Stimulated activated CD4-positive, alpha-beta T cell treated with anti-CD3 and anti-CD28 coated beads, TNF-alpha, amount 100 ng/mL, for 48 hours (primary cell): Measurements from ENCODE around the gene OSBPL10.
"Not testable (repeated sequence)": the region's sequence is repeated elsewhere in the genome, so short reads cannot be mapped to it uniquely, and the experiment has no call there.

Source experiments
- DNase-seq, 3 donors: peaks; one replicate each; pipeline ENCODE4 v3.0.0-alpha.2; 2020; ENCODE audit warnings: low read depth in 3 of 3

OSBPL10 gene

DNA sequence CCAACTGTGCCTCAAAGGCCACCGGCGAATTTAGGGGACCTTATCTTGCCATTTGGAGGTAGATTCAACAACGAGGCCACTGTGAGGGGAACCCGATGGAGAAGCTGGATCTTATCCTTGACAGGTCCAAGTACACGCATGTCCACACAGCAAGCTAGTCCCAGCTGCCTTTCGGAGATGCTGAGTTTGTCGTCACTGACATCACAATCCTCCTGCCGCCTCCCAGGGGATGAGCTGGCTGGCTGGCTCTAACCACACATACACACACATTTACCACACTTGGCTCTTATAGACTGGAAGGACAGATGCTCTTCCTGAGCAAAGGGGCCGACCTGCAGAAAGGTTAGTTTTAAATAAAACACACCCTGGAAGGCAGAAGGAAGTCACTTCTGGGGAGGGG, 272.1 kb downstream of the OSBPL10 start:
- DNase-seq = no peak

DNA sequence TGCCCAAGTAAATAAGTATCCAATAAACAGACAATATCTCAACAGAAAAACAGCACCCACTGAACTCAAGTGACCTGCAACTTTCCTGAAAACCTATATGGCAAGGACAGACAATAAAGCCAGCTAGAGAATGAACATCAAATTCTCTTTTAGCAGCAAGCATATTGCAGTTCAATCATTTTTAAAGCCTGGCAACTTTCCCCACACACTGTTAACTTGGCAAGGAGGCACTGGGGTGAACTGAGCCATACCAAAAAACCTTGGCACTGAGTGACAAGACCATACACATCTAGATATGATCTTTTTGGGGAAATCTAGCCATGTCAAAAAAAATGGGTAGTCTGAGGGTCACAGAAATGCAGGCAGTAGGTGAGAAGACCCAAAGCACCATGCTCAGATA, 273.8 kb downstream of the OSBPL10 start:
- no peak for DNase-seq

DNA sequence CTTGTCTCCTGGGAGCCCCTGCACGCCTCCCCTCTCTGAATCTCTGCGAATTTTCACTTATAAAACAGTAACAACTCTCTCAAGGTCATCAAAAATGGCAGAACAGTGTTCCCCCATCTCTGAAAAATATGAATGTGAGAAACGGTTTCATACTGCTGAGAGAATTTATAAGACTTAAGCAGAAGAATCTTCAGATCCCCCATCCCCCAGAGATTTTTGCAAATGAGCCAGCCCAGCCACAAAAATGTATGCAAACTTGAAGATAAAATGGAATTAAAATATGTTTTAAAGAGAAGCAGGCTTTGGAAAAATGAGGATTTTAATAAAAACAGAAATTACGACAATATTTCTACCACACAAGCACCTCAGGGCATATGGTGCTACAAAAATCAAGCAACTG, 275.3 kb downstream of the OSBPL10 start:
- DNase-seq = no peak

DNA sequence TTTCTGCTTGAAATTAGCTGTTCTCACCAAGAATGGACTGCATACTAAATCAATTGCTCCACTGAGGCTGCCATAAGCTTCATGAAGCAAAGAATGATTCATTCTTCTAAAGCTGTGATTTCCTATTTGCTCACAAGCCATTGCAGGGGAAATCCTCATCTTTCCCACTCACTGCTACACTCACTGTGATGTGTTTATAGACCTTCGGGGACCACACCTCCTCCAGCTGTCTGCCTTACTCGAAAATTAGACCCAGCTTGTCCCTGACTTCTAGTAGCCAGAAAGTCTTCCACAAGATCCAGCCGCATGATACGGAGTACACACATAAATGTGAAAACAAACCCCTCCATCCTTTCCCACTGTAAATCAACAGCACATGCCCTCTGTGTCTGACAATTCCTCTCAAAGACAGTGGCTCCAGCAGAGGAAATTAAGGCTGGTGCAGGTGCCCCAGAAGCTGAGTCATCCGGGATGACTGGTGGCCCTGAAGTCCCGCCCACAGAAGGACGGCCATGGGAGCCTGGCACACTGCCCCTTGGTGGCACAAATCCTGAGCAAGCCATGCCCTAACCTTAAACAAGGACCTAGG, 276.4 kb downstream of the OSBPL10 start:
- peak in 1 of 3 donors; percentile 15 for DNase-seq

DNA sequence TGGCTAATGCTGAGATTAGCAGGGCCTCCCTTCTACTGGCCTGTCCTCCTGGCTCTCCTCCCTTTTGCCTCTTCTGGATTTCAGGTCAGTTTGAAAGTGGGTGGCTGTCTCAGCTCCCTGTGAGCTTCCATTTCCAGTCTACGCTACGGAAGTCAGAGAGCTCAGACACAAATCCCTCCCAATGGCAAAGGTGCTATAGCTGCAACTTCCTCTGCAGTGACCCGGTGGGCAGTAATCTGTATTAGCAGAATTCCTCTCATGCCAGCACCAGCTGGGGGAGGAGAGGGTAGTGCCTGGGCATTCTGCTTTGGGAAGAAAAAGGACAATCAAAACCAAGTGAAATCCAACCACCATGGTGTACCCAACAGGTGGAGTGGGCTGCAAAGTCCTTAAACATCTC, 276.9 kb downstream of the OSBPL10 start:
- no peak for DNase-seq

DNA sequence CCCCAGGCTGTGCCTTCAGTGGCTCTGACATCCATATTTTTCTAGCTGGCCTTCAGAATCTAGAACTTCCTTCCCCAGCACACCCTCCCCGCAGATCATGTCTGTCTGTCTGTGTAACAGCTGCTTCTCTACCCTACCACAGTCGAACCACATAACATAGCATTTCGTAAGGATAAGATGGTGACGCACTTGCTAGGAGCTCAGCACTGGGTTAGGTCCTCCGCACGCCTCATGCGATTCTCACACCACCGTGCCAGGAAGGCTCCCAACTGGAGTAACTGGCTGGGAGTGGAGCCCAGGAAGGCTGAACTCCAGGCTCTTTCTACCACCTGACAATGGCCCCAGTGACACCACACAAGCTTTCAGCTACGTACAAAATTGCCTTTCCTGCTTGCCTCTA, 279.8 kb downstream of the OSBPL10 start:
- DNase-seq = no peak

DNA sequence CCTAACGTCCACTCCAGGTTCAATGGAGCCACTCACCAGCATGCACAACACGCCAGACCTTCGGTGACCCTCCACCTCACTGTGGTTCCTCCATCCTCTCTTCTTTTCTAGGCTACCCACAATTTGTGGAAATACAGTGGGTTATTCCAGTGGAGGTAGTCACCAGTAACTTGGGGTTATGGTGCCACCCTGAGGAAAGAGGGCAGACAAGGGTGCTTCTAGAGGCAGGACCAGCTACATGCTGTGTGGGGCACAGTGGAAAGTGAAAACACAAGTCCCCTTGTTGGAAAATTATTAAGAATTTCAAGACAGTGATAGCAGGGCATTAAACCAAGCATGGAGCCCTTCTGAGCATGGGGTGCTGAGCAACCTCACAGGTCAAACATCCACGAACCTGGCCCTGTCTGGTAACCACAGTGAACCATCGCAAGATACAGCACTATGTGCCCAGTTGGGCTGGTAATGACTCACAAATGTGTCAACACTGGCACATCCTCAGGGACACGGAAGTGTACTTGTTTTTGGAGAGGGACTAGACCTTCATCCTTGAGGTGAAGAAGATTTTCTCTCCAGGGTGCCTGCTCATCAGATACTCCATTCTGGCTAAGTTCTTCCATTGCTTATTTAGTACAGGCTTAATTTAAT, 281.6 kb downstream of the OSBPL10 start:
- no peak for DNase-seq

DNA sequence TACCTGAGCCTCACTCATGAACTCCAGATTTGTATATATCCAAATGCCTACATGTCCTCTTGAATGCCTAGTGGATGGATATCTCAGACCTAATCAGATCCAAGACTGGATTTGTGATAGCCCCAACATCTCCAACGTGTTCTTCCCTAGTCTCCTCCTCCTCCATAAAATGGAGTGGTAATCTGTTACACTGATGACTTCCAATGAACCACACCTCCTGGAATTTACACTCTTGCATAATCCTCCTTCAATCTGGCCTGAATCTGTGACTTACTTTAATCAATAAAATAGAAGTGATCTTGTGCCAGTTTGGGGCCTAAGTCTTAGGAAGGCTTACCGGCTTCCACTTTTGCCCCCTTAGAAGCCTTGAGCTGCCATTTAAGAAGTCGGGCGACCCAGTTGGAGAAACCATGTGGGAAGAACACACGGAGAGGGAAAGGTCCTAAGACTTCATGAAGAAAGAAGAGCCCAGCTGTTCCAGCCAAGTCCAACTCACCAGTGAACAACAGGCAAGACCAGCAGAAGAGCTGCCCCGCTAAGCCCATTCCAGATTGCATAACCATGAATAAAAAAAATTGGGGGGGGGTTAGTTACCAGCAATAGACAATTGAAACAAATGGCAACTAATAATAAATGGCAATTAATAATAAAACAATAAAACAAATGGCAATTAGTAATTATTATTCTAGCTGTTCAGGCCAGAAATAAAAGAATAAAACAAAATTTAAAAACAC, 284.1 kb downstream of the OSBPL10 start:
- DNase-seq = no peak

DNA sequence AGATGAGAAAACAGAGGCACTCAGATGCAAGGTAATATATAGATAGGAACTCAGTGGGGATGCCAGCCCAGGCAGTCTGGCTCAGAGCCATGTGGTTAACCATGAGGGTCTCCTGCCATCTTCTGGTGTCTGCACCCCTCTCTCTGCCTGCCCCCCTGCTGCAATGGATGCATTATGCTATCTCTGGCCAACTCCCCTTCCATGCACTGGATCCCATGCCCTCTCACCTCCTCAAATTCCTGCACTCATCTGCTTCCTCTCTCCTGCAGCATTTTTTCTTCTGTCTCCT, 285.1 kb downstream of the OSBPL10 start:
- no peak for DNase-seq

DNA sequence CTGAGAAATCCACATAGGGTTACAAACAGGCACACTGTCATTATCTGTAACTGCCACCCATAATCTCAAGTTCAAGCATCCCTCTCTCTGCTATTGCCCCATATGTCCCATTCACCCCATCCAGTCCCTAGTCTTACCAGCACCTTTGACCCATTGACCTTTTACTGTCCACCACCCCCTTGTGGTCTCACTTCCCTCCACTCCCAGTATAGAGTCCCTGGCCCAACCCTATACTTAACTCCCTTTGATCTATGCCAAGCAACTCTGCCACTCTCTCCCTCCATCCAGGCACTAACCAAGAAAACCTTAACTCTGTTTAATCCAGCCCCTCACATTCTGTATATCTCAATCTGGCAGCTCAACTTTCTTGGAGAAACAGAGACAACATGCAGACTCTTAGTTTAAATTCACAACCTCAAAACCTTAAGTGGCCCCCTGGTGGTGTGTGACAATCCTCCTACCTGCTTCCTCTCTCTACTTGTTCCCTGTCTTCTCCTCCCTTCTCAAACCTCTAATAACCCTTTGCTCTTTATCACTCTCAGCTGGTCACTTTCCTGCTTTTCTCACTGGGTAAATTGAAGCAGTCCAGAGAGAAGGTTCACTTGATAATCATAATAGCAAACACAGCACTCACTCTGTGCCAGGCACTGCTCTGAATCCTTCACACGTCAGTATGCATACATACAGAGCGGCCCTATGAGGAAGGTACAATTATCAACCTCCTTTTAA, 285.6 kb downstream of the OSBPL10 start:
- DNase-seq = no peak

DNA sequence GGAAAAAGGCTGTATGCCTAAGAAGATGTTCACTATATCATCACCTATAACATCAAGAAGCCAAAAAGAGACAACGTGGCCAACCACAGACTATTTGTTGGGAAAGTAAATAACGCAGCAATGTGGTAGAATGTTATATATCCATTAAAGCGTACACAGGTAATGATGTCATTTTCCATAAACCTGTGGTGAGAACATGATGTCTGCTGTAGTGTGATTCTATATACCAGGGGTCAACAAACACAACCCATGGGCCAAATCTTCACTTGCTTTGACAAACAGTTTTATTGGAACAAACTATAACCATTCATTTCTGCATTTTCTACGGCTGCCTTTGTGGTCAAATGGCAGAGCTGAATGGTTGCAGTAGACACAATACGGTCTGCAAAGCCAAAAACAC, 287.7 kb downstream of the OSBPL10 start:
- no peak for DNase-seq

DNA sequence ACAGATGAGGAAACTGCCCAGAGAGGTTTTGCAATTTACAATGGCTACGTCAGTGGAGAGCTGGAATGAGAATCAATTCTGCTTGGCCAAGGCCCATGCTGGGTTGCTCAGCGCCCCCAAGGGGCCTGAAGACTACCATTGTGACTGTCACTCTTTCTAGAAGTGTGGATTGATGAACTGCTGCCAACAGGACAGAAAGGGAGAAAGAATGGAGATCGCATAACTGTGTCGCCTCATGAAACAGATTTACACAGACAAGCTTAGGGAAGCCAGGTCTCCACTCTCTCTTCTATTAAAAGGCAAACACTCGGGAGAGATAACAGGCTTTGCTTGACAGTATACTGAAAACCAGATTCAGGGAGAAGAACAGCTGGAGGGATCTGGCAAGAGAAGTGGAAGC, 288.3 kb downstream of the OSBPL10 start:
- no peak for DNase-seq

DNA sequence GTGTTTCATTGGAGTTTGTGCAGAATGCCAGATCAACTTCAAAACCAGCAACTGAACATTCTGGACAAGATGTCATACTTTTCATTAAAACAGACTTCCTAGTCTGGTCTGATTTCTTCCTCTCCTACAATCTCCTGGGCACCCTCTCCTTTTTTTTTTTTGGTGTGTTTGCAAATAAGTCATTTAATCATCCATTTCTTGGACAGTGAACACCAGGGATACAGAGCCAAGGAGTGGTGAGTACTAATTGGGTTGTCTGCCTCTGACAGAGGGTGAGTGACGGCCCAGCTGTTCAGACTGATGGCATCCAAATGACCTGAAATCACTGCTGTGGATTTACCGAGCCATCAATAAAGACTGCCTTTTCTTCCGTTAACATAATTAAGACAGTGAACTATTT, 290.3 kb downstream of the OSBPL10 start:
- no peak for DNase-seq

DNA sequence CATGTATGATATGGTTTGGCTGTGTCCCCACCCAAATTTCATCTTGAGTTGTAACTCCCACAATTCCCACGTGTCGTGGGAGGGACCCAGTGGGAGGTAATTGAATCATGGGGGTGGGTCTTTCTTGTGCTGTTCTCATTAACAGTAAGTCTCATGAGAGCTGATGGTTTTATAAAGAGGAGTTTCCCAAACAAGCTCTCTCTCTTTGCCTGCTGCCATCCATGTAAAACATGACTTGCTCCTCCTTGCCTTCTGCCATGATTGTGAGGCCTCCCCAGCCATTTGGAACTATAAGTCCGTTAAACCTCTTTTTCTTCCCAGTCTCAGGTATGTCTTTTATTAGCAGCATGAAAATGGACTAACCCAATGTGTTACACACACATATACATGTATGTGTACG, 291.5 kb downstream of the OSBPL10 start:
- DNase-seq = not testable (repeated sequence)

DNA sequence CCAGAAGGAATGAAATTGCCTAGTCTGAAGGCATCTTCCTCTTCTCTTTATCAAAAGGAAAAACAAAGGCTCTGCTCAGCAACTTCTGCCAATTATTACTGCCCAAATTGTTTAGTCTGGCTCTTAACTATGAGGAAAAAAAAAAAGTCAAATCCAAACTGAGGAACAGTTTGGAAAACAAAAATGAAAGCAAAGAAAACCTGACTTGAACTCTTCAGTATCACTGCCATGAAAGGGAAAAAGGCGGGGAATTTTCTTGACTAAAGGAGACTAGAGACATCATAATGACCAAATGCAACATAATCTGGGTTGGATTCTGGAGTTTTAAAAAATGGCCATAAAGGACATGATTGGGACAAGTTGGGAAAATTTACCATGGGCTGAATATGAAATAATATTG, 292.1 kb downstream of the OSBPL10 start:
- DNase-seq = no peak

DNA sequence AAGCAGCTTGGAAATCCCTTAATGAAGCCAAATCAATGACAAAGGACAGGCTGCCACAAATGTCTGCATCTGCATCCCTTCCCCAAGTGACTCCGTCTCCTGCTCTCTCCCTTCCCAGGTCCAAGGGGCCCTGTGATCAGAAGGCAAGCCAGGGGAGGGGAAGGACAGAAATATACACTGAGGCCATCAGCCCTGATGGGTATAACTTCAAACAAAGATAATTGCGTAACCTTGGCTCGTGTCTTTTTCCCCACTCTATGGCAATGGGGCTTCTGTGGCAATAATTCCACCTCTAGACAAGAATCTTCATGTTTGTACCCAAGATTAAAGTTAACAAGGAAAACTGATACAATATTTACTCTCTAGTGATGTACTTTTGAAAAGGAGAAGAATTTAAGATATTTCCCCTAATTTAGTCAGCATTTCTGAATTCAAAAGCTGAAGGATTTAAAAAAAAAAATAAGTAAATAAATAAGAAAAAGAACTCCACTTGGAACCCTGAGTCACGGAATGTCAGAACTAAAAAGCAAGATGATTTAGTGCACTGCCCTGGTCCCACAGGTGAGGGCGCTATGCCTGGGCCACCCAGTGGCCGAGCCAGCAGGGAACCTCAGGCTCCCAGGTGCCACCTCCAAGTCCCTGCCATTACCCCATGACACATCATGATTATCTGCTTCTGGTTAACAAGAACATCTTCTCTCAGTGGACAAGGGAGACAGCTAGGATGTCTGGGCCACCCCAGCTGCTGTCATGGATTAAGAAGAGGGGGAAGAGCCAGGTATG, 293.9 kb downstream of the OSBPL10 start:
- no peak for DNase-seq

DNA sequence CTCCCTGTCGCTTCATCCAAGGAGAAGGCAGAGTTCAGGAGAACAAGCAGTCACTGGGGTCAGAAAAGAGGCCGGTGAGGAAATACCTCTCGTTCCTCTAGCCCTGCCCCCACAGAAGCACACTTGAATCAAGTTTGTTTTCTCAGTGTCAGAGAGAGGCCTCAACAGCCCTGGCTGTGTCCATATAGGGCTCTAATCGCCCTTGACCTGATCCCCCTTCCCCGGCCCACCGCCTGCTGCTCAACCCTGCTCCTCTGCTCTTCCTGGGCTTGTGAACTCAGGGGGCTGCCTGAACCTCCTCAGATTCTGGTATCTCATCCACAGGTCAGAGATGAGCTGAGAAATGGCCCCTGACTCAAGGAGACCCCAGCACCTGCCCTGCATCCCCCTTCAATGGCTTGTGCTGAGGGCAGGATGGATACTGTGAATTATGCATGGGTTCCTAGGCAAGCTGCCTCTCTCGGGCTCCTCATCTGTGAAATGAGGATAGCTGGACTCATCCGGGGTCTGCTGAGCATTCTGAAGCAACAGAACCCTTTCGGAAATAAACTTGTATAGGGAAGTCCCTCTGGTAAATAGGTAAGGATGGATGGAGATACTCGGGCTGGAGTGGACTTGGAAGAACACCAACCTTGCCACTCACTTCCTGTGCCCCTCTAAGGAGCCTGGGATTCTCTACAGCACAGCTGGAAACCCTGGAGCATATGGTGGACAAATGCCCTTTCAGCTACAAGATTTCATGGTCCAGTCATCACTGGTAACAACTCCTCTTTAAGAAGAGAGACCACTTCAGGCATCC, 300.8 kb downstream of the OSBPL10 start:
- no peak for DNase-seq

DNA sequence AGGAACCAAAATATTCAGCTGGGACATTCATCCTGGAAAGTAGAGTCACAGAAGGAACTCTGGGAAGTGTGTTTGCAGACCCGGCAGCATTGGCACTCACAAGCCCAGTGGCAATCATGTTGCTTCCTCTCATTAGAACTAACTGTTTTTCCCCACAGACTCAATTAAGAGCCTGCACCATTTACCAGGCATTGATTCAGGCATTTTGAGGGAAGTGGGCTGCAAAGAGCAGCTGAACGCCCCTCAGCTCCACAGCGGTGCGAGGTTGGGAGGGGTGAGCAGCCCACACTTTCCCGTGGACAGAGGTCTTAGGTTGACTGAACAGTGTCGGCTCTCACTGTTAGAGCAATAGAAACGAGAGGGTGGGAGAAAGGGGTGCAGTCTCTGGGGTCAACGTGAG, 304.5 kb downstream of the OSBPL10 start:
- DNase-seq = no peak

DNA sequence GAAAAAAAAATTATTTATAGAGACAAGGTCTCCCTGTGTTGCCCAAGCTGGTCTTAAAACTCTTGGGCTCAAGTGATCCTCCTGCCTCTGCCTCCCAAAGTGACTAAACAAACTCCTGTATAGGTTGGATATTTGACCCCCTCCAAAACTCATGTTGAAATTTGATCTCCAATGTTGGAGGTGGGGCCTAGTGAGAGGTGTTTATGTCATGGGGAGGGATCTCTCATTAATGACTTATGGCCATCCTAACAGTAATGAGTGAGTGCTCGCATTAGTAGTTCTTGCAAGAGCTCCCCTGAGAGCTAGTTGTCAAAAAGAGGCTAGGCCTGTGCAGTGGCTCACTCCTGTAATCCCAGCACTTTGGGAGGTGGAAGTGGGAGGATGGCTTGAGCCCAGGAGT, 307.1 kb downstream of the OSBPL10 start:
- DNase-seq = no peak

DNA sequence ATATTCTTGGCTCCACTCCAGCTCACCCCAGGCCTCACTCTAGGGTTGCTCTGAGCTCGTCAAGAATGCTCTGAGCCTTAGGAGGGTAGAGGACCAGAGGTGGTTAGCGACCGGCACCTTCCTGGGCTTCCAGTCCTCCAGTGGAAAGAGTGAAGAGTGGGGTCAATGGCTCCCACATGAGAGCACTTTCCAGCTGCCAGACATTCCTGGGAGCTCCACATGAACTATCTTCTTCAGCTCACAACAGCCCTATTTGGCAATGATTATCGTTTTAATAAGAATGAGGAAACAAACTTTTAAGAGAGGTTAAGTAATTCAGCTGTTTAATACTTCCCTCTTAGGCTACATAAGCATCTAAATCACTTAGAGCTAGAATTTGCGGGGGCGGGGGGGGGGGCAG, 309.1 kb downstream of the OSBPL10 start:
- no peak for DNase-seq

DNA sequence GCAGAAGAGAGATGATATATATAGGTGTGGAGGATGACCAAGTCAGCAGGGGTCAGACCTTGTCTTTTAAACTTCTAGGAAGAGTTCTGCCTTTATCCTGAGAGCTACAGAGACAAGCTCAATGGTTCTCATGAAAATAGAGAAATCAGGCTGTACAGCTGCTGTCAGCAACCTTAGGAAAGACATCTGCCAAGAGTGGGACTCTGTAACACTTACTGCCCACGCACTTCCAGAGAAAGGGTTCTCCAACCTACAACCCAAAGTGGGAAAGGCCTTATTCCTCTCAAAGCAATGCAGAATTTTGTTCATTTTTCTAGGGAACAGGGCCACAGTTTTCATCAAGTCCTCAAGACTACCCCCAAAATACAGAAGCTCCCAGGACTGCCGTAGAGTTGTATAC, 309.6 kb downstream of the OSBPL10 start:
- no peak for DNase-seq
